HEK293 (cell line): ENCODE measurements around the gene ATOH8.

Experiments used
- CTCF ChIA-PET: fragments of 350-600 bp; formaldehyde crosslinking; extraction: SDS; loops from one replicate; lab custom pipeline; 2021; ENCODE audit warnings: antibody characterized with exemption; lab: Yijun Ruan, JAX
- POLR2A ChIA-PET: fragments of 300-600 bp; formaldehyde crosslinking; extraction: SDS; loops from one replicate; lab custom pipeline; 2020; ENCODE audit warnings: antibody characterized with exemption, inconsistent platforms; lab: Yijun Ruan, JAX
- H3K27ac ChIP-seq: fragments of 200-500 bp; sonication (Bioruptor generic); 2 replicates; pipeline ENCODE4 v1.5.1; 2014; ENCODE audit warnings: low read depth, low read length, control low read depth, inconsistent platforms; ENCODE audit errors: extremely low read depth
- H3K36me3 ChIP-seq, 2 experiments: fragments of 200-500 bp in 1 of 2; sonication (Bioruptor generic) in 1 of 2; 1 replicate in 1 of 2; 2 replicates in 1 of 2; pipeline ENCODE4 v1.5.1; 2014 to 2017; ENCODE audit warnings: inconsistent platforms in 2 of 2, low read length in 2 of 2; ENCODE audit not compliant: control insufficient read depth in 2 of 2, insufficient read depth in 1 of 2
- H3K4me1 ChIP-seq: fragments of 200-500 bp; sonication (Bioruptor generic); 2 replicates; pipeline ENCODE4 v1.5.1; 2014; ENCODE audit warnings: mild to moderate bottlenecking, low read length, inconsistent platforms; ENCODE audit not compliant: control insufficient read depth, insufficient read depth
- H3K4me3 ChIP-seq: 2 replicates; pipeline ENCODE4 v1.5.1; 2011; ENCODE audit warnings: low read depth, mild to moderate bottlenecking, control low read depth, low read length, moderate library complexity
- H3K9me3 ChIP-seq: fragments of 200-500 bp; sonication (Bioruptor generic); 2 replicates; pipeline ENCODE4 v1.5.1; 2014; ENCODE audit warnings: low read depth, low read length, inconsistent platforms; ENCODE audit not compliant: control insufficient read depth, insufficient read depth
- HOXD13 ChIP-seq: sonication (generic); formaldehyde crosslinking; IDR thresholded peaks from 2 replicates; pipeline ENCODE4 v1.8.0; 2022; ENCODE audit warnings: missing genetic modification reagents, borderline replicate concordance
- KLF9 ChIP-seq: fragments of 450-650 bp; formaldehyde crosslinking; IDR thresholded peaks from 2 replicates; pipeline ENCODE4 v1.5.1; 2016; ENCODE audit warnings: missing biosample characterization, missing genetic modification characterization, low read depth
- MYNN ChIP-seq: fragments of 450-650 bp; formaldehyde crosslinking; IDR thresholded peaks from 2 replicates; pipeline ENCODE4 v1.5.1; 2016; ENCODE audit warnings: missing biosample characterization, missing genetic modification characterization, borderline replicate concordance
- PRDM1 ChIP-seq: fragments of 450-650 bp; formaldehyde crosslinking; IDR thresholded peaks from 2 replicates; pipeline ENCODE4; 2016; ENCODE audit warnings: missing biosample characterization, missing genetic modification characterization
- RBAK ChIP-seq: fragments of 450-650 bp; formaldehyde crosslinking; IDR thresholded peaks from 2 replicates; pipeline ENCODE4 v1.5.1; 2016; ENCODE audit warnings: missing biosample characterization, missing genetic modification characterization
- REPIN1 ChIP-seq: fragments of 450-650 bp; formaldehyde crosslinking; IDR thresholded peaks from 2 replicates; pipeline ENCODE4 v1.5.1; 2017; ENCODE audit warnings: missing biosample characterization, missing genetic modification characterization, low read depth
- SP2 ChIP-seq: fragments of 450-650 bp; formaldehyde crosslinking; IDR thresholded peaks from 2 replicates; pipeline ENCODE4 v1.5.1; 2016; ENCODE audit warnings: missing biosample characterization, missing genetic modification characterization
- ZBTB1 ChIP-seq: fragments of 450-650 bp; formaldehyde crosslinking; IDR thresholded peaks from 2 replicates; pipeline ENCODE4 v1.5.1; 2016; ENCODE audit warnings: missing biosample characterization, missing genetic modification characterization
- ZNF112 ChIP-seq: fragments of 450-650 bp; formaldehyde crosslinking; IDR thresholded peaks from 2 replicates; pipeline ENCODE4 v1.5.0; 2017; ENCODE audit warnings: missing biosample characterization, missing genetic modification characterization
- ZNF140 ChIP-seq: fragments of 450-650 bp; formaldehyde crosslinking; IDR thresholded peaks from 2 replicates; pipeline ENCODE4 v1.5.1; 2016; ENCODE audit warnings: missing biosample characterization, missing genetic modification characterization
- ZNF175 ChIP-seq: fragments of 450-650 bp; formaldehyde crosslinking; IDR thresholded peaks from 2 replicates; pipeline ENCODE4 v1.5.1; 2016; ENCODE audit warnings: missing biosample characterization, missing genetic modification characterization
- ZNF24 ChIP-seq: fragments of 450-650 bp; formaldehyde crosslinking; IDR thresholded peaks from 2 replicates; pipeline ENCODE4 v1.5.1; 2016; ENCODE audit warnings: missing biosample characterization, missing genetic modification characterization
- ZNF274 ChIP-seq, 2 experiments: fragments of 200-500 bp in 1 of 2; fragments of 450-650 bp in 1 of 2; sonication (Bioruptor generic) in 1 of 2; formaldehyde crosslinking in 1 of 2; IDR thresholded peaks; 2 replicates each; pipeline versions ENCODE4 v1.5.1 to v1.6.1; 2014 to 2016; ENCODE audit warnings: borderline replicate concordance in 1 of 2, inconsistent platforms in 1 of 2, low read length in 1 of 2, missing biosample characterization in 1 of 2, missing genetic modification characterization in 1 of 2
- ZNF302 ChIP-seq: fragments of 450-650 bp; formaldehyde crosslinking; IDR thresholded peaks from 2 replicates; pipeline ENCODE4 v1.5.1; 2016; ENCODE audit warnings: missing biosample characterization, missing genetic modification characterization, low read depth
- ZNF391 ChIP-seq: fragments of 450-650 bp; formaldehyde crosslinking; IDR thresholded peaks from 2 replicates; pipeline ENCODE4 v1.5.1; 2016; ENCODE audit warnings: low read depth, missing biosample characterization, missing genetic modification characterization, borderline replicate concordance
- ZNF449 ChIP-seq: fragments of 450-650 bp; formaldehyde crosslinking; IDR thresholded peaks from 2 replicates; pipeline ENCODE4 v1.5.1; 2017; ENCODE audit warnings: missing biosample characterization, mild to moderate bottlenecking, missing genetic modification characterization, moderate library complexity
- ZNF488 ChIP-seq: fragments of 450-650 bp; formaldehyde crosslinking; IDR thresholded peaks from 2 replicates; pipeline ENCODE4 v1.5.1; 2016; ENCODE audit warnings: missing biosample characterization, missing genetic modification characterization
- ZNF558 ChIP-seq: fragments of 450-650 bp; formaldehyde crosslinking; IDR thresholded peaks from 2 replicates; pipeline ENCODE4 v1.5.1; 2016; ENCODE audit warnings: missing biosample characterization, missing genetic modification characterization
- ZNF600 ChIP-seq: fragments of 450-650 bp; formaldehyde crosslinking; IDR thresholded peaks from 2 replicates; pipeline ENCODE4 v1.5.1; 2016; ENCODE audit warnings: missing biosample characterization, missing genetic modification characterization
- ZNF626 ChIP-seq: fragments of 450-650 bp; sonication (Bioruptor Pico); formaldehyde crosslinking; IDR thresholded peaks from 2 replicates; pipeline ENCODE4 v1.5.1; 2018; ENCODE audit warnings: missing biosample characterization, missing genetic modification characterization, inconsistent platforms
- ZSCAN5A ChIP-seq: fragments of 450-650 bp; formaldehyde crosslinking; IDR thresholded peaks from 2 replicates; pipeline ENCODE4 v1.5.1; 2016; ENCODE audit warnings: missing biosample characterization, missing genetic modification characterization
- TF ChIP-seq, protein P1 (sequence below): fragments of 450-650 bp; formaldehyde crosslinking; IDR thresholded peaks from 2 replicates; pipeline ENCODE4 v1.5.1; 2016; ENCODE audit warnings: missing biosample characterization, missing genetic modification characterization, low read depth
- TF ChIP-seq, protein P2 (sequence below): fragments of 450-650 bp; formaldehyde crosslinking; IDR thresholded peaks from 2 replicates; pipeline ENCODE4 v1.5.1; 2016; ENCODE audit warnings: missing biosample characterization, missing genetic modification characterization

The ATOH8 gene

DNA sequence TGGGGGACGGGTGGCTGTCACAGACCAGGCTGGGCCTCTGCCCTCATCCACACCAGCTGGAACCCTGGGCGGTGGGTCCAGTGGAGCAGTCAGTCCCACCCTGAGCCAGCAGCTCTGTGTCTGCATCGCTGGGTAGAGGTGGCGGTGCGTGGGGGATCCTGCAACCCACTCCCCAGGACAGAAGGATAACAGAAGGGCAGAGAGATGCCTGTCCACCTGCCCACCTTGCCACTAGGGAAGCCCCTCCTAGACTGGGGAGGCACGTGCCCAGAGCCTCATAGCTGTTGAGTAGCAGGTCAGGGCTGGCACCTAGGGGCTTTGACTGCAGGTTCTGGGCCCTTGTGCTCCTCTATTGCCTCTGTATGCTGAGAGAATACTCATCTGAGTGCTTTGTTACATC is 2.4 kb downstream of the ATOH8 start:
- TF ChIP-seq ZSCAN5A (tag by site-specific recombination) (no peak), ZNF274 (IDR thresholded peaks at IDR 0.05; ENCODE audit: low read length) (no peak), ZNF274 (tag by site-specific recombination; IDR thresholded peaks at IDR 0.05; ENCODE audit: borderline replicate concordance) (no peak), RBAK (no peak), ZNF558 (tag by site-specific recombination) (no peak)
- H3K4me3 ChIP-seq = no peak overlapping the region
- H3K27ac ChIP-seq = no peak overlapping the region
- H3K9me3 ChIP-seq = no peaks in the 10 kb centered on the region
- POLR2A ChIA-PET = interaction anchor here (0.7 kb wide), 1 partner anchor 16 kb away, joined by 3 read pairs; no protein-coding TSS in a partner anchor
- CTCF ChIA-PET = interaction anchor here (0.7 to 6.2 kb wide), 4 partner anchors 12 to 169 kb away, joined by 4 to 39 read pairs (median 5); no protein-coding TSS in a partner anchor
- H3K36me3 ChIP-seq = no peaks in the 10 kb centered on the region
- peaks cover 12% of the 10 kb centered on the region for H3K4me1 ChIP-seq

DNA sequence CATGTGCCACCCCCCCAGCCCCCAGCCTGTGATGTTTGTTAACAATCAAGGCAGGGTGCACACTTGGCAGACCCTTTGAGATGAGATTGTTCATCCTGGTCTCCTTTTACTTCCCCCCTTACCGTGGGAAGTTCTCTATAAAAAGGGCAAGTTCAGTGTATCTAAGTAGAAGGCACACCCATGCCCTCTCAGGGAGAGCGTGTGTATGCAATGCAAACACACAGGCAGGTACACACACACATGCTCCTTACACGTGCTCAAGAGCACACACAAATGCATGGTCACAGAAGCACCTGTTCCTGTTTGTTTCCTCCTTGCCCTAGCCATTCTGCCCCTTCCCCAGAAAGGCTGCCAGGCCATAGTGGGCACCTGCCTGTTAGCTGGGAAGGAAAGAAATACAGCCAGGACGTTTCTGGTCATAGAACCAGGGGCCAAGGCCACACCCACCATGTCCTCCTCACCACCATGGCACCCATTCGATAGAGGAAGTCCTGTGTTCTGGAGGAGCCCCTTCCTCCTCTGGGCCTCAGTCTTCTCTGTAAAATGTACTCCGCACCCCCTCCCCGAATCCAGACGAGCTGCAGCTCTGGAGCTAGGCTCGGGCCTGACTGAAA is 3.1 kb downstream of the ATOH8 start:
- no peaks in the 10 kb centered on the region for H3K36me3 ChIP-seq
- POLR2A ChIA-PET = no interaction called here
- H3K9me3 ChIP-seq = no peaks in the 10 kb centered on the region
- H3K27ac ChIP-seq = no peak overlapping the region
- H3K4me3 ChIP-seq = no peak overlapping the region
- CTCF ChIA-PET = interaction anchor here (0.7 to 6.2 kb wide), 2 partner anchors 13 to 70 kb away, joined by 3 to 39 read pairs; no protein-coding TSS in a partner anchor
- TF ChIP-seq ZNF600 (tag by site-specific recombination) (no peak), ZBTB1 (no peak), ZNF449 (tag by site-specific recombination) (no peak), ZNF302 (tag by site-specific recombination) (no peak), HOXD13 (CRISPR knock-in tag) (no peak)
- peaks cover 12% of the 10 kb centered on the region for H3K4me1 ChIP-seq

GRCh38 chr2:85757860-85758259 is 4.1 kb downstream of the ATOH8 start:
- POLR2A ChIA-PET = no interaction called here
- peaks cover 12% of the 10 kb centered on the region for H3K4me1 ChIP-seq
- no peaks in the 10 kb centered on the region for H3K9me3 ChIP-seq
- H3K36me3 ChIP-seq = no peaks in the 10 kb centered on the region
- CTCF ChIA-PET = interaction anchor here (0.6 to 6.2 kb wide), 4 partner anchors 9 to 56 kb away, joined by 3 to 39 read pairs (median 4); no protein-coding TSS in a partner anchor
- no peak overlapping the region for H3K4me3 ChIP-seq
- no peak overlapping the region for H3K27ac ChIP-seq
- TF ChIP-seq ZNF24 (tag by site-specific recombination) (no peak), REPIN1 (tag by site-specific recombination) (no peak), ZNF112 (tag by site-specific recombination) (no peak), PRDM1 (no peak), ZNF626 (tag by site-specific recombination) (no peak), MYNN (tag by site-specific recombination) (no peak), ZNF140 (tag by site-specific recombination) (no peak), KLF9 (tag by site-specific recombination) (no peak), ZNF175 (tag by site-specific recombination) (no peak), ZNF391 (tag by site-specific recombination) (no peak), SP2 (tag by site-specific recombination) (no peak), ZNF488 (tag by site-specific recombination) (no peak)
- TF ChIP-seq, protein P1, sequence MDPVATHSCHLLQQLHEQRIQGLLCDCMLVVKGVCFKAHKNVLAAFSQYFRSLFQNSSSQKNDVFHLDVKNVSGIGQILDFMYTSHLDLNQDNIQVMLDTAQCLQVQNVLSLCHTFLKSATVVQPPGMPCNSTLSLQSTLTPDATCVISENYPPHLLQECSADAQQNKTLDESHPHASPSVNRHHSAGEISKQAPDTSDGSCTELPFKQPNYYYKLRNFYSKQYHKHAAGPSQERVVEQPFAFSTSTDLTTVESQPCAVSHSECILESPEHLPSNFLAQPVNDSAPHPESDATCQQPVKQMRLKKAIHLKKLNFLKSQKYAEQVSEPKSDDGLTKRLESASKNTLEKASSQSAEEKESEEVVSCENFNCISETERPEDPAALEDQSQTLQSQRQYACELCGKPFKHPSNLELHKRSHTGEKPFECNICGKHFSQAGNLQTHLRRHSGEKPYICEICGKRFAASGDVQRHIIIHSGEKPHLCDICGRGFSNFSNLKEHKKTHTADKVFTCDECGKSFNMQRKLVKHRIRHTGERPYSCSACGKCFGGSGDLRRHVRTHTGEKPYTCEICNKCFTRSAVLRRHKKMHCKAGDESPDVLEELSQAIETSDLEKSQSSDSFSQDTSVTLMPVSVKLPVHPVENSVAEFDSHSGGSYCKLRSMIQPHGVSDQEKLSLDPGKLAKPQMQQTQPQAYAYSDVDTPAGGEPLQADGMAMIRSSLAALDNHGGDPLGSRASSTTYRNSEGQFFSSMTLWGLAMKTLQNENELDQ = no peak
- TF ChIP-seq, protein P2, sequence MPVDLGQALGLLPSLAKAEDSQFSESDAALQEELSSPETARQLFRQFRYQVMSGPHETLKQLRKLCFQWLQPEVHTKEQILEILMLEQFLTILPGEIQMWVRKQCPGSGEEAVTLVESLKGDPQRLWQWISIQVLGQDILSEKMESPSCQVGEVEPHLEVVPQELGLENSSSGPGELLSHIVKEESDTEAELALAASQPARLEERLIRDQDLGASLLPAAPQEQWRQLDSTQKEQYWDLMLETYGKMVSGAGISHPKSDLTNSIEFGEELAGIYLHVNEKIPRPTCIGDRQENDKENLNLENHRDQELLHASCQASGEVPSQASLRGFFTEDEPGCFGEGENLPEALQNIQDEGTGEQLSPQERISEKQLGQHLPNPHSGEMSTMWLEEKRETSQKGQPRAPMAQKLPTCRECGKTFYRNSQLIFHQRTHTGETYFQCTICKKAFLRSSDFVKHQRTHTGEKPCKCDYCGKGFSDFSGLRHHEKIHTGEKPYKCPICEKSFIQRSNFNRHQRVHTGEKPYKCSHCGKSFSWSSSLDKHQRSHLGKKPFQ (tag by site-specific recombination) = no peak
